Fibroblast of skin of left biceps (primary cell): ENCODE results near the gene ZEB1.
"Not testable (repeated sequence)": the region's sequence is repeated elsewhere in the genome, so short reads cannot be mapped to it uniquely, and the experiment has no call there.

Experiments used
- DNase-seq, 2 experiments: peaks; one replicate each; pipeline ENCODE4 v3.0.0-alpha.2; 2013; ENCODE audit warnings: low read depth in 2 of 2

Gene ZEB1

GRCh38 chr10:31366703-31367102, 47.7 kb downstream of the ZEB1 start:
- DNase-seq, result no peak

DNA sequence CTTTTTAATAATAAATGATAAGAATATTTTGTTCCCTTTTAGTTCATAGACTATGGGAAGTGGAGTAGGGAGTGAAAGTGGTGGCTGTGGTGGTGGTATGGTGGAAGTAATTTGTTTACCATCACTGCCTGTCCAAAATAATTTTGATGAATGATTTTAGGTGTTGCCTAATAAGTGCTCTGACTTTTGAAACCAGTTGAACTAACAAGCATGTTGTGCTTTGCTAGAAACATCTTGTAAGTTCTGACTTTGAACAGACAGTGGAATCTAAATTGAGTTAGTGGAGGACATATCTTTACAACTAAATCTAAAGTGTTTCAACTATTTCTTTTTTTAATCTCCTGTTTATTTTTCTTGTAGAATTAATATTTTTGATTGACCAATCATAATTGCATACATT, 49.7 kb downstream of the ZEB1 start:
- no peak for DNase-seq

DNA sequence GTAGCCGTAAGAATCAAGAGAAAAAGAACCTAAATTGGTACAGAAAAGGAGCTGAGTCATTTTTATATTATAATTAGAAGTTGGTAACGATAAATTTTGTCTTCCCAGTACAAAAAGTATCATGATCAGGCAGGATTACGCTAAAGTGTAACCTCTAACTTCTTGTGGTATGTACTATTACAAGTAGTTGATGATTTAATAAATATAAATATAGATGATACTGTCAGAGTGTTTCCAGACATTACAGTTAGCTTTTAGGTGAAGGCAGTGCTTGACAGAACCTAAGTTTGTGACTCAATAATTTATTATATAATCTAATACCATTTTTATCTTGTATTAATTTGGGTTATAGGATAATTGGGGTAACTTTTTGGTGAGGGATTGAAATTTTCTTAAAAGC, 53.4 kb downstream of the ZEB1 start:
- no peak for DNase-seq

GRCh38 chr10:31374146-31374696, 55.2 kb downstream of the ZEB1 start:
- no peak for DNase-seq

GRCh38 chr10:31381171-31381570, 62.2 kb downstream of the ZEB1 start:
- DNase-seq, result peak in 1 of 2 experiments; percentile 9

- DNase-seq, result no peak
Observed at GRCh38 chr10:31381766-31382316, 62.8 kb downstream of the ZEB1 start.

DNA sequence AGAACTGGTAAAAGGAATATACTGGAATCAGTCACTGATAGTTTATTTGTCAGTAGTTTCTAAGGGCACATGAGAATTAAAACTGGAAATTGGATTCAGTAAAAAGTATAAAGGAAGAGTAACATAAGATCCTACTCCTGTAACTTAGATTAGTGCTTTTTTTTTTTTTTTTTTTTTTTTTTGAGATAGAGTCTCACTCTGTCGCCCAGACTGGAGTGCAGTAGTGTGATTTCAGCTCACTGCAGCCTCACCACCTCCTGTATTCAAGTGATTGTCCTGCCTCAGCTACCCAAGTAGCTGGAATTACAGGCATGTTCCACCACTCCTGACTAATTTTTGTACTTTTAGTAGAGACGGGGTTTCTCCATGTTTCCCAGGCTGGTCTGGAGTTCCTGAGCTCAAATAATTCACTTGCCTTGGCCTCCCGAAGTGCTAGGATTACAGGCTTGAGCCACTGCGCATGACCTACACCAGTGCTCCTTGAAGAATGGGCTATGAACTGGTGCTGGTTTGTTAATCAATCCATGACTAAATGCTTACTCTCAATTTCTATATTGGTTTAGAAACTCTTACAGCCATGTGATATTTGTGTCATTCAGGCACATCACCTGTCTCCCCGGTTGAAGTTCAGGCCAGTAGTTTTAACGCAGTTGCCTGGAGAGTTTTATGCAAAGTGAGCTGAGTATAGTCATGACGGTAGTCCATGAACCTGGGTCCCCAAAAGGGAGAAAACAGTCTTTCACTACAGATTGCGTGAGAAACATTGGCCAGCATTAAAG, 65.0 kb downstream of the ZEB1 start:
- no peak for DNase-seq

DNA sequence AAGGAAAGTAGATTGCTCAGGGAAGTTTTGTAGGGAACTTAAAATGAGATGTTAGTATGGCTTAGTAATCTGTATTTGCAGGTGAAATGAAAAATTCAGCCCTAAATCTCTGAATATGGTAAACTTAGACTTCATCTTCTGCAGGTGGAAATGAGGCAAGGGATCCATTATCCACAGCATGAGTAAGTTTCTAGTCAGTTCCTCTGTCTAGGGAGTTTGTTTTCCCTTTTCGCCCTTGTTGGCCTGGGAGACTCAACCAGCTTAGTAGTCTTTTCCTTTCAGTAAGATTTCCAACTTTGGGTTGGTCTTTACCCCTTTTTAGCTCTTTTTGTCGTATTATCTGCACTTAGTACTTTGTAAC, 65.6 kb downstream of the ZEB1 start:
- DNase-seq, result no peak

GRCh38 chr10:31390804-31391203, 71.8 kb downstream of the ZEB1 start:
- DNase-seq, result no peak

GRCh38 chr10:31393844-31394243, 74.8 kb downstream of the ZEB1 start:
- no peak for DNase-seq

- DNase-seq, result no peak
Observed at GRCh38 chr10:31395695-31396094, 76.7 kb downstream of the ZEB1 start.

DNA sequence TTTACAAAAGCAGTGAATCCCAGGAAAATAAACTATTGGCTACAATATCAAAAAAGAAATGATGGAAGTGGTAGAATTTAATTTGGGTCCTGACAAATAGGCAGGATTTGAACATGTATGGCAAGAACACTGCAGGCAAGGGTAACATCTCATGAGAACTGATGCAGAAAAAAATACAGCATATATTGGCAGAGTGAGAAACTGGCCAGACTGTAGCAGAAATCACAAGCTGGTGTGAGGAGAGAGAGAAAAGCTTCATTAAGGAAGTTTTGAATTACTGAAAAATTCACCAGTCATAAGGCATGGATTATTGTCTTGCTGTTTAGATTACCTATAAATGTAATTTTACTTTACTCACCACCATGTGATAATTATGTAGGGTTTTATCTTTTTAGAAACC, 77.4 kb downstream of the ZEB1 start:
- no peak for DNase-seq

DNA sequence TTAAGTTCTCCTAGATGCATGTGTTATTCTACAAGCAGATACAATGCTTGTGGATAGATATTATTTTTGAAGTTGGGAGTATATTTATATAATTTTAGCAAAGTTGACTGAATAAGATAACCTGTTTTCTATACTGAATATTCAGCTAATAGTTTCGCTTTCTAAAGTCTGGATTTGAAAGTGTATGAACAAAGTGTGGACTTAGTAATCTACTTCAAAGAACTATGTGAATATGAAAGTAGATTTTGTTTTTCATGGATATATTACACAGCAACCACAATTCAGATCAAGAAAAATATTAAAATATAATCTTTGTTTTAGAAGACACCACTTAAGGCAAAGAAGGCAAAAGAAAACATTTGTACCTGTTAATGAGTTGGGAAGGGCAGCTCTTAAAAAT, 78.8 kb downstream of the ZEB1 start:
- DNase-seq, result no peak

GRCh38 chr10:31399171-31399570, 80.2 kb downstream of the ZEB1 start:
- DNase-seq, result no peak

DNA sequence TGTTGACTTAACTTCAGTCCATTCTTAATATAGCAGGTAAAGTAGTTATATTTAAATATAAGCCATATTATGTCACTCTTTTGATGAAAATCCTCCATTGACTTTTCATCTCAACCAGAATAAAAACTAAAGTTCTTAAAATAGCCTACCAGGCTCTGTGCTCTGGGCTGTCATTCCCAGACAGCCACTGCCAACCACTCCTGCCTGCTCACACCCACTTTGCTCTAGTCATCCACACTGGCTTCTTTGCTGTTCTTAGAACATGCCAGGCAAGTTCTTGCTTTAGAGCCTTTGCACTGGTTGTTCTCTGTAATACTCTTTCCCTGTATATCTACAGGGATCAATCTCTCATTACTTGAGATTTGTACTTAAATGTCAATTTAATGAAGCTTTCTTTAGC, 80.6 kb downstream of the ZEB1 start:
- DNase-seq, result no peak

- no peak for DNase-seq
Observed at GRCh38 chr10:31401287-31401686, 82.3 kb downstream of the ZEB1 start.

- no peak for DNase-seq
Observed at GRCh38 chr10:31404640-31405039, 85.6 kb downstream of the ZEB1 start.

DNA sequence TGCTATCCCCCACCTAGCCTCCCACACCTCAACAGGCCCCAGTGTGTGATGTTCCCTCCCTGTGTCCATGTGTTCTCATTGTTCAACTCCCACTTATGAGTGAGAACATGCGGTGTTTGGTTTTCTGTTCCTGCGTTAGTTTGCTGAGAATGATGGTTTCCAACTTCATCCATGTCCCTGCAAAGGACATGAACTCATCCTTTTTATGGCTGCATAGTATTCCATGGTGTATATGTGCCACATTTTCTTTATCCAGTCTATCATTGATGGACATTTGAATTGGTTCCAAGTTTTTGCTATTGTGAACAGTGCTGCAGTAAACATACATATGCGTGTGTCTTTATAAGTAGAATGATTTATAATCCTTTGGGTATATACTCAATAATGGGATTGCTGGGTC, 86.8 kb downstream of the ZEB1 start:
- not testable (repeated sequence) for DNase-seq

DNA sequence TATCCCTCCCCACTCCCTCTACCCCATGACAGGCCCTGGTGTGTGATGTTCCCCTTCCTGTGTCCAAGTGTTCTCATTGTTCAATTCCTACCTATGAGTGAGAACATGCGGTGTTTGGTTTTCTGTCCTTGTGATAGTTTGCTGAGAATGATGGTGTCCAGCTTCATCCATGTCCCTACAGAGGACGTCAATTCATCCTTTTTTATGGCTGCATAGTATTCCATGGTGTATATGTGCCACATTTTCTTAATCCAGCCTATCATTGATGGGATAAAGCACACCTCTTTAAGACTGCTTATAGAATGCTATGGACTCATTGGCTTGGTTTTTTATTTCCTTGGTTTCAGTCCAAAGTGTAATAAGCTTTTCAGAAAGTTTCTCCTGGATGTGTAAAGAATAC, 93.4 kb downstream of the ZEB1 start:
- not testable (repeated sequence) for DNase-seq

DNA sequence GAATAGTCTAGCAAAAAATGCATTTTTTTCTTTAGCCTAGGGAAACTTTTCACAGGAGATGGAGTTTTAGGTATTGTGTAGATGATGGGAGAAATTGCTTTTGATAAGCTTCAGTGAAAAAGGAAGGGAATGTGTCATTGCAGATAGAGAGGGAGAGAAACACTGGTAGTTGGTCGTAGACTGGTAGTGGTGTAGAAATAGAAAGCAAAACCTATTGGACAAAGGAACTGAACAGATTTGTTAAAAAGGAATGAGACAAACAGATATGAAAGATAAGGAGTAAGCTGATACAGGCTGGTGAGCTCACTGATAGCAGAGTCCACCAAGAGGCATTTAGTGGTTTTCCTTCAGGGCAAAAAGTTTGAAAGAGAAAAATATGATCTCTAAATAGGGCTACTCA, 94.3 kb downstream of the ZEB1 start:
- DNase-seq, result no peak

DNA sequence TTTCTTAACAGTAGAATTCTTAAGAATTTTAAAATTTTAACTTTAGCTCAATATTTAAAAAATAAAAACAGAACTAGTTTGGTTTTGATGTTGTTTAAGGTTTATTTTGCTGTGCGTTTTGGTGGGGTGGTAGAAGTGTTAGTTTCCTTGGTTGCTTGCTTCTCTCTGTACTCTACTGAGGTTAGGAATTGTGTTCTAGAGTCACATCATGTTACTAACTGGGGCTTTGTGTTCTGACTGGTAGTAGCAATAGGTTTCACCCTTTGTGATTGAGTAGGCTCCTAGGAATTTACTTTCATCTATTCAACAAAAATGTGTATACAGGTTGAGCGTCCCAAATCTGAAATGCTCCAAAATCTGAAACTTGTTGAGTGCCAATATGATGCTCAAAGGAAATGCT, 99.5 kb downstream of the ZEB1 start:
- no peak for DNase-seq

DNA sequence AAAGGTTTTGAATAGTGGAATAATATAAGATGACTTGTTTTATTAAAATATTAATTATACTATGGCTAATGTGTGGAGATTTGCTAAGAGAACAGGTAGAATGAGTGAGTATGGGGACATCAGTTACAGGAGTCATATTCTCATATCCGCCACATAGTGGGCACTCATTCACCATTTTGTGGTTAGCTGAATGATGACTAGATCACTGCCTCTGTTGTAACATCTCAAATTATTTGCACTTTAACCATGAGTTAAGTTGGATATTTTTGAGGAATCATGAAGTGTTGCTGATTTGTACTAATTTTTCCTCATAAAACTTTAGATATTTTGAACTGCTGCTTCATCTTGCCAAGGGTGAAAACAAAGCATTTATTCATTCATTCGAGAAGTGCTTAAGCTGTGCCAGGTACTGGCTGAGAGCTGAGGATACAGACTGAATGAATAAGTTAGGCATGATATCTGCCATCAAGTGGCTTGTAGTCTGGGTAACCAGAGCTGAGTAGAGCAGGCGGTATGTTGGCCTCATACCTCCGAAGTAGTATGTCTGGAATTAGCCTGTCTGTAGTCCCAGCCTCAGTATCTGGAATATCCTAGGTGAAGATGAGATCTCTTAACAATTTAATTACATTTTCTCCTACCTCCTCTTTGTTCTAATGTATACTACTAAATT, 100.5 kb downstream of the ZEB1 start:
- no peak for DNase-seq

DNA sequence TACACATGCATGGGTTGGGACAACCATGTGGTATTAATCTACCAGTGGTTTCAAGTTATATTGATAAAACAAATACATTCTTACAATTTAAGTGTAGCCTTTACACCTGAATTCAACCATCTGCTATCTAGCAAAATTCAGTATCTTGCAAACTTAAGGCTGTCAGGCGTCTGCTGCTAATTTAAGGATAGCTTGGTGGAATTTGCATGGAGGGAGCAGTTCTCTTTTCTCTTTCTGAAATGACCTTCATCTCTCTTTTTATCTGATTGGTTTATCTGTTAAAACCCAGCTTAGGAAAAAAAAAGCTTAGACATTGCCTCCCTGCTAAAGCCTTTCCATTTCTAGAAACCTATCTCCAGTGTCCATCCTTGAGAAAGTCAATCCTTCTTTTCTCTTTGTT, 102.3 kb downstream of the ZEB1 start:
- no peak for DNase-seq
